ENCODE data around the gene PDCD2. TPM values are rescaled to one million over a fixed set of nuclear protein-coding genes. Genes with fewer than 3 reads are reported as not detected.

PDCD2 gene
- total and polyA plus RNA-seq, 2 experiments from 2014 or later: 145 to 181 TPM

DNA sequence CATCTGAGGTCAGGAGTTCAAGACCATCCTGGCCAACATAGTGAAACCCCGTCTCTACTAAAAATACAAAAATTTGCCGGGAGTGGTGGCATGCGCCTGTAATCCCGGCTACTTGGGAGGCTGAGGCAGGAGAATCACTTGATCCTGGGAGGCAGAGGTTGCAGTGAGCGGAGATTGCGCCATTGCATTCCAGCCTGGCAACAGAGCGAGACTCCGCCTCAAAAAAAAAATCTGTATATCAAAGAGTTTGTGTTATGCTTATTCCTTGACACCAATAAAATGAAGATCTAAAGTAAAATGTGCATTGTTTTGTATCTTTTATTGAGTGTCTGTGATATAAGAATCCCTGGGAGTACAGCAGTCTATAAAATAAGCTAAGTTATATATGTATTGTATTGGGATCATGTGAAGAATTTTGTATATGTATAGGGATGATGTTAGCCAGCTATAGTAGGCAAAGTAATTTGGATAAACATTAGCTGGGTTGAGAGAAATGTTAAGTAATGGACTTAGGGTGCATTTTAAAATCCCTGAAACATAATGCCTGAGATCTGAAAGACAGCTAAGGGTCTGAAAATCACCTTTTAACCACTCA lies 19.4 kb downstream of the PDCD2 start (continued):
- TF ChIP-seq EZH2 (IDR thresholded peaks at IDR 0.05; ENCODE audit: low read depth, unreplicated experiment) (no peak), STAT1 (IDR thresholded peaks at IDR 0.05; ENCODE audit: unreplicated experiment) (no peak)
- TF ChIP-seq, protein P1, sequence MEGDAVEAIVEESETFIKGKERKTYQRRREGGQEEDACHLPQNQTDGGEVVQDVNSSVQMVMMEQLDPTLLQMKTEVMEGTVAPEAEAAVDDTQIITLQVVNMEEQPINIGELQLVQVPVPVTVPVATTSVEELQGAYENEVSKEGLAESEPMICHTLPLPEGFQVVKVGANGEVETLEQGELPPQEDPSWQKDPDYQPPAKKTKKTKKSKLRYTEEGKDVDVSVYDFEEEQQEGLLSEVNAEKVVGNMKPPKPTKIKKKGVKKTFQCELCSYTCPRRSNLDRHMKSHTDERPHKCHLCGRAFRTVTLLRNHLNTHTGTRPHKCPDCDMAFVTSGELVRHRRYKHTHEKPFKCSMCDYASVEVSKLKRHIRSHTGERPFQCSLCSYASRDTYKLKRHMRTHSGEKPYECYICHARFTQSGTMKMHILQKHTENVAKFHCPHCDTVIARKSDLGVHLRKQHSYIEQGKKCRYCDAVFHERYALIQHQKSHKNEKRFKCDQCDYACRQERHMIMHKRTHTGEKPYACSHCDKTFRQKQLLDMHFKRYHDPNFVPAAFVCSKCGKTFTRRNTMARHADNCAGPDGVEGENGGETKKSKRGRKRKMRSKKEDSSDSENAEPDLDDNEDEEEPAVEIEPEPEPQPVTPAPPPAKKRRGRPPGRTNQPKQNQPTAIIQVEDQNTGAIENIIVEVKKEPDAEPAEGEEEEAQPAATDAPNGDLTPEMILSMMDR (conservative IDR thresholded peaks at IDR 0.05; ENCODE audit: low read depth in 2 of 2): no peak
- TF ChIP-seq, protein P2, sequence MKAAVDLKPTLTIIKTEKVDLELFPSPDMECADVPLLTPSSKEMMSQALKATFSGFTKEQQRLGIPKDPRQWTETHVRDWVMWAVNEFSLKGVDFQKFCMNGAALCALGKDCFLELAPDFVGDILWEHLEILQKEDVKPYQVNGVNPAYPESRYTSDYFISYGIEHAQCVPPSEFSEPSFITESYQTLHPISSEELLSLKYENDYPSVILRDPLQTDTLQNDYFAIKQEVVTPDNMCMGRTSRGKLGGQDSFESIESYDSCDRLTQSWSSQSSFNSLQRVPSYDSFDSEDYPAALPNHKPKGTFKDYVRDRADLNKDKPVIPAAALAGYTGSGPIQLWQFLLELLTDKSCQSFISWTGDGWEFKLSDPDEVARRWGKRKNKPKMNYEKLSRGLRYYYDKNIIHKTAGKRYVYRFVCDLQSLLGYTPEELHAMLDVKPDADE (IDR thresholded peaks at IDR 0.05): no peak

DNA sequence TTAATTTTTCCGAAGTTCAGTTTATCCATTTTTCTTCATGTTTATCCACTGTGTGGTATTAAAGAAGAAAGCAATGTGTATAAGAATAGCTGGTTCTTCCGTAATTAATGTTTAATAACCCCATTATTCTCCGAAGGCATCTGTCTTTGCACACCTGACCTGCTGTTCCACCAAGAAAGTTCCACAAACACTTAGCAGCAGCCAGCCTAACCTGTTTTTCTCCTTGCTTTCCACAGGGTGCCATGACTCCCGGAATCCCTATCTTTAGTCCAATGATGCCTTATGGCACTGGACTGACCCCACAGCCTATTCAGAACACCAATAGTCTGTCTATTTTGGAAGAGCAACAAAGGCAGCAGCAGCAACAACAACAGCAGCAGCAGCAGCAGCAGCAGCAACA lies 22.9 kb downstream of the PDCD2 start:
- Mint-ChIP-seq H3K4me3 (no peak overlapping the region), H3K9me3 (no peaks in the 10 kb centered on the region), H3K27me3 (ENCODE audit: insufficient read depth, low read depth, poor library complexity) (peaks cover 1% of the 10 kb centered on the region), H3K36me3 (ENCODE audit: low read depth) (peaks cover 48% of the 10 kb centered on the region), H3K27ac (no peak overlapping the region), H3K4me1 (no peaks in the 10 kb centered on the region)
- no peaks in the 10 kb centered on the region for H3K27me3 ChIP-seq (ENCODE audit: insufficient read depth)
- no peaks in the 10 kb centered on the region for H3K4me1 ChIP-seq (ENCODE audit: insufficient read depth)
- peaks cover 19% of the 10 kb centered on the region; the same call in 1 of the 2 replicates for H3K36me3 ChIP-seq (ENCODE audit: insufficient read depth)
- no peak overlapping the region for H2AFZ ChIP-seq
- H4K20me1 ChIP-seq (replicated peaks; ENCODE audit: insufficient read depth): peaks cover 11% of the 10 kb centered on the region
- no peak overlapping the region for H3K27ac ChIP-seq (ENCODE audit: low read depth)
- TF ChIP-seq, protein P3, sequence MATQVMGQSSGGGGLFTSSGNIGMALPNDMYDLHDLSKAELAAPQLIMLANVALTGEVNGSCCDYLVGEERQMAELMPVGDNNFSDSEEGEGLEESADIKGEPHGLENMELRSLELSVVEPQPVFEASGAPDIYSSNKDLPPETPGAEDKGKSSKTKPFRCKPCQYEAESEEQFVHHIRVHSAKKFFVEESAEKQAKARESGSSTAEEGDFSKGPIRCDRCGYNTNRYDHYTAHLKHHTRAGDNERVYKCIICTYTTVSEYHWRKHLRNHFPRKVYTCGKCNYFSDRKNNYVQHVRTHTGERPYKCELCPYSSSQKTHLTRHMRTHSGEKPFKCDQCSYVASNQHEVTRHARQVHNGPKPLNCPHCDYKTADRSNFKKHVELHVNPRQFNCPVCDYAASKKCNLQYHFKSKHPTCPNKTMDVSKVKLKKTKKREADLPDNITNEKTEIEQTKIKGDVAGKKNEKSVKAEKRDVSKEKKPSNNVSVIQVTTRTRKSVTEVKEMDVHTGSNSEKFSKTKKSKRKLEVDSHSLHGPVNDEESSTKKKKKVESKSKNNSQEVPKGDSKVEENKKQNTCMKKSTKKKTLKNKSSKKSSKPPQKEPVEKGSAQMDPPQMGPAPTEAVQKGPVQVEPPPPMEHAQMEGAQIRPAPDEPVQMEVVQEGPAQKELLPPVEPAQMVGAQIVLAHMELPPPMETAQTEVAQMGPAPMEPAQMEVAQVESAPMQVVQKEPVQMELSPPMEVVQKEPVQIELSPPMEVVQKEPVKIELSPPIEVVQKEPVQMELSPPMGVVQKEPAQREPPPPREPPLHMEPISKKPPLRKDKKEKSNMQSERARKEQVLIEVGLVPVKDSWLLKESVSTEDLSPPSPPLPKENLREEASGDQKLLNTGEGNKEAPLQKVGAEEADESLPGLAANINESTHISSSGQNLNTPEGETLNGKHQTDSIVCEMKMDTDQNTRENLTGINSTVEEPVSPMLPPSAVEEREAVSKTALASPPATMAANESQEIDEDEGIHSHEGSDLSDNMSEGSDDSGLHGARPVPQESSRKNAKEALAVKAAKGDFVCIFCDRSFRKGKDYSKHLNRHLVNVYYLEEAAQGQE (IDR thresholded peaks at IDR 0.05; ENCODE audit: unreplicated experiment): no peak
- TF ChIP-seq CREB1 (CRISPR knock-in tag; IDR thresholded peaks at IDR 0.05; ENCODE audit: low read depth) (no peak), ZNF331 (CRISPR knock-in tag; IDR thresholded peaks at IDR 0.05; ENCODE audit: low read depth) (no peak), JUNB (IDR thresholded peaks at IDR 0.05; ENCODE audit: unreplicated experiment) (no peak), POLR2AphosphoS5 (IDR thresholded peaks at IDR 0.05; ENCODE audit: low read depth) (no peak), ZNF114 (CRISPR knock-in tag; IDR thresholded peaks at IDR 0.05) (no peak)
- TF ChIP-seq, protein P1 (conservative IDR thresholded peaks at IDR 0.05; ENCODE audit: low read depth in 2 of 2): no peak
- no peaks in the 10 kb centered on the region for H3K9me2 ChIP-seq (ENCODE audit: insufficient read depth)
- ATAC-seq: no peak
- H3K79me2 ChIP-seq (replicated peaks; ENCODE audit: insufficient read depth): peaks cover 30% of the 10 kb centered on the region
- no peak for DNase-seq (ENCODE audit: low spot score)
- no peak overlapping the region for H3K4me2 ChIP-seq
- no peaks in the 10 kb centered on the region for H3F3A ChIP-seq (replicated peaks; ENCODE audit: low read depth)
- no peak overlapping the region for H3K4me3 ChIP-seq
